GM18520 (cell line): ENCODE data around the gene ADAM12.

Experiments
- ATAC-seq: cut with Tn5 transposase; IDR thresholded peaks from one replicate; pipeline ENCODE4 v1.9.1; 2021; ENCODE audit not compliant: unreplicated experiment

ADAM12 gene

DNA sequence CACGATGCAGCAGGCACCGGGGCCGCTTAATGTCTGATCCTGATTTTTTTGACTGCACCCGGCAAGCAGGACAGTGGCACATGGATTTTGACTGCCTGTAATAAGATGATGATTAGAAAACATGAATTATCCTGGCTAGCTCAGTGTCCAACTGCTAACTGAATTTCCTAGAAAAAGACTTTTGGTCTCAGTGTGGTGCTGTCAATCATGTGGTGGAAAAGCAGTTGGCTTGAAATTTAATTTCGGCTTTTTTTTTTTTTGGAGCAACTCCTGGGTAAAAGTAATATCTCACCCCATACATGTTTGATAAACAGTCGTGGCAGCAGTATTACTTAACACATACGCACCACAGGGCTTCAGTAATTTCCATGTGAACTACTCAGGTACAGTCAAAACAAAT lies 264.2 kb downstream of the ADAM12 start:
- no peak for ATAC-seq

DNA sequence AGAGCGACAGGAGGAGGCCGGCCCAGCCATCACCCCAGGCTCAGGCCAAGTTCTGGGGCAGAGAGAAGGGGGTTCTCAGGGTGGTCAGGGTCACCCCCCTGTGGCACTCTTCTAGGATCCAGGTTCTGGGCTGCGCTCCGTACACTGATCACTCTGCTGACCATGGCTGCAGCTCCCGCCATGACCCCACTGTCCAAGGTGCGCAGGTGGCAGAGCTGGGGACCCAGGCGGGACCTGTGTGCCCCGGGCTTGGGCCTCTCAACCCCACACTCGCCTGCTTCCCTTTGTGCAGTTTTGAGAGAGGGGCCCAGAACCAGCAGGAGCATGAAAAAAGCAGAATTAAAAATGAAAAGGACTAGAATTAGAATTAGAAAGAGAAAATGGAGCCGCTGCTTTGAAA lies 264.8 kb downstream of the ADAM12 start:
- ATAC-seq, result no peak

DNA sequence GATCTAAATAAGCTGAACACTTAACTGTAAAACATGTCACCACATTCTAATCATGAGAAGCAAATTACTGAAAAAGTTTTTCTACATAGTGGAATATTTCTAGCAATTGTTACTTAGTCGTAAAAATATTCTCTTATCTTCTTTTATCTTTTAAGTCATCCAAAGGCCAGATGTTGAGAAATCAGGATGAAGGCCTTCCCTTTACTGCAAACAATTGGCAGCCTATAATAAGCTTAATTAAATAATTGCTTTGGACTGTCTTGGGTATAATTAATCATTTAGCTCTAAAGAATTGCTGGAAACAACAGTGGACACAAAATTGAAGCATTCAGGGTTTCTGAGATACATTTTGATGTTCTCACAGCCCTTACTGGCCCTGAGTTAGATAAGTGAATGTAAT lies 265.4 kb downstream of the ADAM12 start:
- no peak for ATAC-seq

DNA sequence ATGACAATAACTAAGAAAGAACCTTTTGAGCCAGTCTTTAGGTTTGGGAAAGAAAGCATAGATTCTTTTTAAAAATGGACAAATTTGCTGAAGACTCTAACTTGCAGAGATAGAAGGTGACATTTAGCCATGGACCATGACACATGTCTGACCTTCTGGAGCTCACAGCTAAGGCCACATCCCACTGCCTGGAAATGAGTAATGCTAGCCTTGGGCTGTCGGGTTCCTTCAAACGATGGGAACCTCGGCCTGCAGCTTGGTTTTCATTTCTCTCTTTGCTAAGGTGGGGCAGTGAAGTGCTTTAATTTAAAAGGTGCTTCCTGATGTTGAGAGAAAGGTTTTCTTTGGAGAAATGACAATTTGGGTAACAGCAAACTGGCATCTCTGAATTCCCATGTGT lies 268.7 kb downstream of the ADAM12 start:
- no peak for ATAC-seq

DNA sequence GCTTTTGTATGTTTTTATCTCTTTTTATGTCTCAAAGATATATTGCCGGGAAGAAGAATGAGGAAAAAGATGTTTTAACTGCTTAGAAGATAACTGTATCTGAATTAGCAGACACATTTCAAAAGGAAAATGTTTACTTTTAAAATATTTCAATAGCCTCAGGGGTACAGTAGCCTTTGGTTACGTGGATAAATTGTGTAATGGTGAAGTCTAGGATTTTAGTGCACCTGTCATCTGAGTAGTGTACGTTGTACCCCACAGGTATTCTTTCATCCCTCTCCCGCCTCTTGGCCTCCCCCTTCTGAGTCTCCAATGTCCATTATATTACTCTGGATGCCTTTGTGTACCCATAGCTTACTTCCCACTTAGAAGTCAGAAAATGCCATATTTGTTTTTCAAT lies 269.8 kb downstream of the ADAM12 start:
- ATAC-seq, result no peak

DNA sequence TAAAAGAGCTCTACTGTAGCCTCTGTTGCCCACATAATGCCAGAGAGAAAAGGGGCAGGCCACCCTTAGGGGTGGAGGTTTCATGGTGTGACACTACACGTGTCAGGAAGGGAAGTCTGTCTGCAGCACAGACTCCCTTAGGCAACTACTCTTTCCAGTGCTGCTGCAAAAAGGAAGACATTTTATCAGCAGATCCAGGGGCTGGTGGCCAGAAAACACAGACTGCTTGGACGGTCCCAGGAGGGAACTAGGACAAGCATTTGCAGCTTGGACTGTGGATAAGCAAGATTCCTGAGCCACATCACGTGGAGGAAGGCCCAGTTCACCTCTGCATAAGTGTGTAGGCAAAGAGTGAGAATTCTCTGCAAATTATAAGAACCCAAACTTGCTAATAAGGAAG lies 271.1 kb downstream of the ADAM12 start:
- no peak for ATAC-seq

DNA sequence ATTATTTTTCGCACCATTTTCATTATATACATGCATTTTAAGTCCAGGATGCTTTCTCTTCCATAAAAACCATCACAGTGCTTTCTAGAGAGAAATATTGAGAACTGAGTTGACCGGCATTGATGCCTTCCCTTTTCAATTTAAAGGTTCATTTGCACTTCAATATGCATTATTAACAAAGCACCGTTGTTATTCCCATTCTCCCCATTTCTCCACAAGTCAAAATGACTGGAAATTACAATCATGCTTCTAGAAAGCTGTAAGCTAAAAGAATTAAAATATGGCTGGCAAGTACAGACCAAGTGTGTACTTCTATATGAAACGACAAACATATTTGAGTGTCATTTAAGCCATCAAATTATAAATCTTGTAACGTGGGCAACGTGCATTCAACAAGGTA lies 272.4 kb downstream of the ADAM12 start:
- ATAC-seq, result no peak

DNA sequence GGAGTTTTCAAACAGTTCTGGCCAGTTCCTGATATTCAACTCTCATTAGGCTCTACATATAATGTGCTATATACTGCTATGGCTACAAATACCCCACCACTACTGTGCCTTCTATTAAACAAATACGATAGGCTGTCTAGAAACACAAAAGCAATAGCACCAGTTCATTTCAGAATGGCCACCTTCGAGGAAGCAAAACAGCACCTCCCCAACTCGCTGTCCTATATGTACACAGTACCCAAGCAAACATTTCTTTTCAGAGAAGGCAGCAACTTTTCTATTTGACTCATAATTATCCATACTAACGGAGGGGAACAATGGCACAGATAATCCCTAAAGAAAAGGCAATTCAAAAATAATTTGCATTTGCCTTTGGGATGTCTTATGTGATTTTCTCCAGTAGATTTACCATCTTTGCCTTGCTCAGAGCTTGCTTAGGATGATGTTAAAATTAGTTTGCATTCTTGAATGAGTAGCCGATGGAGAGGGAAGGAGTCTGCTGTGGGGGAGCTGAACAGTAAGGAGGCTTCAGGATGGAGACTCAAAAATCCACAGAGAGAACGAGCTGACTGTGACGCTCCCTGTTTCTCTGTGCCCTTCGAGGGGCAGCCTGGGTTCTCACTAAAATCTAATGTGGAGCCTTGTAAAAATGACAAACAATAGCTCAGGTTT lies 273.3 kb downstream of the ADAM12 start:
- ATAC-seq, result no peak

DNA sequence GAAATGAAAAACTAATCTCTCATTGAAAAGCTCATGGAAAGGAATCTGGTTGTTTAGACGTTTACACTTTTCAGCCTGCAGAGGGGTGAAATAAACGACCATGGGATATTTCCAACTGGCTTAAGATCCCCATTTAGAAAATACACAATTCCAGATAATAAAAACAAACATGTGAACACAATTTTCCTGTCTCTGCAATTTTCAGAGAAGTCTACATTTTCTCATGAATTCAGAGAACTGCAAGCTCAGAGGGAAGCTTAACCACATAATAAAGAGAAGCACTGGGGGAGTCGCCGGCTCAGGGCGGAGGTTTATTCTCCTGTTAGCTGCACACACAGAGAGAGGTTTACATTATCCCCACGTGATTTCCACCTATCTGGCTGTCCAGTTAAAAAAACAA lies 276.8 kb downstream of the ADAM12 start:
- no peak for ATAC-seq

DNA sequence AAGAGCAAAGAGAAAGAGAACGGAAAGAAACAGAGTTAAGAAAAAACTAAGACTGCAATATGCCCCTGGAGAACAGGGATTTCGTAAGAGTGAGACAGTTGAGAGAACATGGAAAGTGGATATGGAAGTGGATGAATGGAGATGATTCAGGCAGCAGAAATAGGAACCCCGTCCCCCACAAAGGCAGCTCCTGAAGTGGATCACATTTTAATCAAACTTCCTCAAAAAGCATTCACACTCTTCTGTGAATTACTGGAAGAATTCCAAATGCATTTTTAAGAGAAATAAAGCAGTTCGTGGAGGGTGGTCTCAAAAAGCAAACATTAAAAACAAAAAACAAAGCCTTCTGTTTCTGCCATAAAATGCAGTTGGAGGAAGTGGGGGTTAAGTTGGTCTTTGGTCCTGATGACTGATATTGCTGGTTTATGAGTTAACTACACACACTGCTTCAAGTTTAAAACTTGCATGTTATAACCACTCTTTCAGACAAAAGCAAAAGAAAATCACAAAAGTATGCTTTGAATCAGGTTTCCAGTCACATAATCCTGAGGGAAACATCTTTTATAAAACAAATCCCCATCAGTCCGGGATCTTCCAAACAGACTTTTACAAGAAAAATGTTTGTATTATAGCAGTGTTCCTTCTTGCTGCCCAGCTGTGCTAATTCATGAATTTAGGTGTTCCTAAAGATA lies 277.6 kb downstream of the ADAM12 start:
- ATAC-seq, result no peak

DNA sequence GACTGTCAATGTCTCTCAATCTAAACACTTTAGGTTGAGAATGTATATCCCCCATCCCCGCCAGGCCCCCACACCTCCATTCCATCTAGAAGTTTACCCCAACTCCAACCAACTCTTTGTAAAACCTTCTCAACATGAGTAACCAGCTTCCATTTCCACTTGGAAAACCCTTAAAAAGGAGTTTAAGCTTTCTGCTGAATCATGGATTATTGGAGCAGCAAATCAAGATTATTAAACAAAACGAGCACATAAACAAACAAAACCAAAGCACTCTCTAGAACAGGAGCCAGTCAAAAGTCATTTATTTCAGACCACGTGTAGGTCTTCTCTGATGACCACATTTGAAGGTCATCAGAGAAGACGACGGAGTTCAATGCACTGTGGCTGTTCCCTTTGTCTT lies 278.4 kb downstream of the ADAM12 start:
- ATAC-seq, result no peak

DNA sequence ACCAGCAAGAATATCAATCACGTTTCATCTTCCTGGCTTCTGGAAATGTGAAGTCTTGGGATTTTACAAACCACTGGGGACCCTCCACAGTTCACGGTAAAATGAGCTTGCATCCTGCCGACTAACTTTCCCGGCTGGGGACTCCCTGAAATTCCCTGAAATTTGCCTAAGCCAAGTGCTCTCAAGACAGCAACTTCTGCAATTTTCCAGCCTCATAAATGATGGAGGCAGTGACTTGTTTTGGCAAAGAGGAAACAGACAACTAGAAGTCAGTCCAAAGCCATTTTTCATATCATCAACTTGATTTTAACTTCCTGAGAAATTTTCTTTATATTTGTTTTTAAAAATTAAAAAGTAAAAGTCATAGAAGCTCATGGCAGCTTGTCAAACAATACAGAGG lies 279.6 kb downstream of the ADAM12 start:
- no peak for ATAC-seq

DNA sequence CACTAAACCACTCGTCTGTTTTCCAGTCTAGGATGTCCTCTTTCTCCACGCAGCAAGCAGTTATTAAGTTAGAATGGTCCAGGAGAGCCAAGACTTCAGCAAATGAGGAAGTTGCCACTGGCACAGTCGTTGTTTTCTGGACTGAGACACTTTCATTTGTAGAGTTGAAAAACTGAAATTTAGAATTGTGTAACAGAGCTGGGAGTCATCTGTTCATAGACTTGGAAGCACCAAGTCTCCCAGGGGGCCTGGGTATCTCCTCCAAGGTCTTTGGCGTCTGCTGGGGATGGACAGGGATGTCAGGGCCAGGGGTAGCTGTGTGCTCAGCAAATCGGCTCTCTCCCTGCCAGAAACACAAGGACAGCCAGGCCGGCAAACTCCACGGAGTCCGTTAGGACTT lies 283.5 kb downstream of the ADAM12 start:
- no peak for ATAC-seq

DNA sequence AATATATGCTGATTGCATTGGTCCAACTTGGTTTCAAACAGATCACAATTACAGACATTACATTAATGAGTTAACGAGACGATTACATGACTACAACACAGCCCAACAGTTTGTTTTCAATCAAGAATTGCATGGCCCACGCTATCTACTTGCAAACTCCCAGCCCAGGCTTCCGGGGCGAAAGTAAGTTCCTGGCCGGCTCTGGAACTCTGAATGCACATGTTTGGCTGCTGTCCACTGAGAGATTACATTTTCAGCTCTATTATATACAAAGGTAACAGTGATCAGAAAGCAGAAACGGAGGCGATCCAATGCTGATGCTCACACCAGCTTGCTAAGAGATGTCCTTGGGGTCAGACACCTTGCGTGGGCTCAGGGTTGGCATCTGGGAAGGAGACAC lies 285.6 kb downstream of the ADAM12 start:
- ATAC-seq, result no peak

DNA sequence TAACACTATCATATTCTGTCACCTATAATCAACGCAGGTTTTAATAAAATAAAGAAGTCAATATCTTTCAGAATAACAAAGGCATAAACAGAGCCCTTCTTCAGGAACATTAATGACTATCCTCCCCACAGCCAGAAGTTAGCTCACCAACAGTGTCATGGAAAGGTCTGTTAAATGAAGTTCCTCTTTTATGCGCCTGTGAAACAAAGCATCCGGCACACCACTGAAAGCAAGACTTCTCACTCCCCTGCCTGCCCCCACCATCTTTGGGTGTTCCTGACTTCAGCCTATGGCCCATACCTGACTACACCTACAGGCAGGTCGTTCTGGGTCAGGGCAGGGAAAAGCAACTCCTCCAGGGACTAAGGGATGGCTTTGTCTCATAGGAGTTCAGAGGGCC lies 286.5 kb downstream of the ADAM12 start:
- no peak for ATAC-seq

DNA sequence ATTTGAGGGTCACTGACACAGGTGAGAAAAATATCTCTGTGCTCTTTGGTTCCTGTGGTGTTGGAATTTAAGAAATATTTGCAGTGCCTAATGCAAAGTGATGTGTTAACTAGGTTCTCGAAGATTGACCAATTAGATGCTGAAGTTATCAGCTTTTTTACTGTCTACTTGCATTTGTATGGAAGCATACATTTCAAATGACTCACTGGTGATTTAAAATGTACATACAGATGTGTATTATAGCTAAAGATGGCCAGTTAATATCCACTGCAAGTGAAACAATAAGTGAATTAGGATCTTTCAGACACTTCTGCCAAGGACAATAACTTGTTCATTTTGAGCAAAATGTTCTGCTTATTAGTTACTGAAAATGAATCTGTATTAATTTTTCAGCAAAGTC lies 287.0 kb downstream of the ADAM12 start:
- ATAC-seq, result no peak

DNA sequence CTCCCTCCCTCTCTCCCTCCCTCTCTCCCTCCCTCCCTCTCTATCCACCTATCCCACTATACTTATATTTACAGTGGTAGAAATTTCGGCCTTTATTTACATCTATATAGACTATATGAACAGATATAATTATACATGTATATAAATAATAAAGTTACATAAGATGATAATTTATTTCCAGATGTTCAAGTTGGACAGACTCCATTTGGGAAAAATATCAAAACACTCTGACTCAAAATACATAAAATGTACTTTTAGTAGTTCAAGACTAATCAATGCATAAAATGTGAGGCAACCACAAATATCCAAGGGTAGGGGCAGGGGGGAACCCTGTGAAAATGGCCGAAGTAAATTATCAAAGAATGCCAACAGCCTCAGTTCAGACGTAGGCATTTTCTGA lies 288.9 kb downstream of the ADAM12 start:
- ATAC-seq, result no peak

DNA sequence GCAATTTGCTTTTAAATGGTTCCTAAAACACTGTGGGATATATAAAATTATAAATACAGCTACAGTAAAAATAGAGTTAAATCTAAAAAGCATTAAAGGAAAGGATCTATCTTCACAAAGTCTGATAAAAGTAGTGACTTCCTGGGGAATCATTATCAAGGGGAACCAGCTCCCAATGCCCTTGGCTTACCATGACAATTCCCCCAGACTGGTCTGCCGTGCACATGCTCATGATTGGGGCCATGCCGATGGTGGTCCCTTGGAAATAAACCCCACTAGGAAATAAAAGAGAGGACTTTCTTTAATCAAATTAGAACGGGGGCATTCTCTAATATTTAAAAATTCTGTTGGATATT lies 290.1 kb downstream of the ADAM12 start:
- no peak for ATAC-seq

DNA sequence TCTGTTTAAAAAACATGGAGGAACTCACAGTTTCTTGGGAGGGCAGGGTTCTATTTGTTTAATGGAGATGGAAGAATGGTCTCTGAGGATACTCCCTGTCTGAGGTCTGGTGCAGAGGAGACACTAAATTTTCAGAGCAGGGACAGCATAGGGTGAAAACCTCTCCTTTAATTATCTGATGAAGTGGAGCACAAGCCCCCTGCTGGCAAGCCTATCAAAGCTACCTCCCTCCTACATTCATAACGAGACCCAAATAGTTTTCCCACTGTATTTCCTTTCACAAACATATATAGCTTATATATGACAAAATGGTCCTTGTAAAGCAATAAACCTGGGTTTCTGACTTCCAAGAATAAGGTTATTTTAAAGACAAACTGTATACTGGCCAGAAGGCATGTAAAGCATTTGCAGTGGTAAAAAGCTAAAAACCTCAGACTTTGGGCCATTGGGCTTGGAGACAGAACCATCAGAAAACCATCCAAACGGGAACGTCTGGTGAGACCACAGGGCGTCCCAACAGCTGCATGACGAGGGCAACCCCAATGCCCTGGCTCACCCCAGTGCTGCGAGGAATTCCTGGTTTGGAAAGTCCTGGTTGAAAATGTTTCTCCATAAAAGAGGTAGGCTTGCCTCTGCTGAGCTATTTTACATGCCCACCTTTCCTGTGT lies 290.6 kb downstream of the ADAM12 start:
- no peak for ATAC-seq

DNA sequence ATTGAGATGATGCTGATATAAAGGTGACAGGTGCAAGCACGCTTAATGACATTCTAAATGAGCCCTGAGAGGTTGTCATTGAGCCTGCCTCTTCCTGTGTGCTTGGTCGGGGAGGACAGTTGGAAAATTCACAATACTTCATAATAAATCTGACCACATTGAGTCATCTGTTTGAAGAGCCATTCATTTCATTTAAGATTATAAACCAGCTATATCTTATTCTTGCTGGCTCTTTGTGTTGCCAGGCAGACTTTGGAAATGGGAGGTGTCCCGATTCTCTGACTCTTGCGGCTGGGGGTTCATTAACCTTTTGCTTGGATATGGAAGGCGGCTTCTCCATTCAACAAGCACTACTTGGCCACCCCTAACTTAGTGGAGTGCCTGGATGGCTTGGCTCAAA lies 293.7 kb downstream of the ADAM12 start:
- ATAC-seq, result no peak

DNA sequence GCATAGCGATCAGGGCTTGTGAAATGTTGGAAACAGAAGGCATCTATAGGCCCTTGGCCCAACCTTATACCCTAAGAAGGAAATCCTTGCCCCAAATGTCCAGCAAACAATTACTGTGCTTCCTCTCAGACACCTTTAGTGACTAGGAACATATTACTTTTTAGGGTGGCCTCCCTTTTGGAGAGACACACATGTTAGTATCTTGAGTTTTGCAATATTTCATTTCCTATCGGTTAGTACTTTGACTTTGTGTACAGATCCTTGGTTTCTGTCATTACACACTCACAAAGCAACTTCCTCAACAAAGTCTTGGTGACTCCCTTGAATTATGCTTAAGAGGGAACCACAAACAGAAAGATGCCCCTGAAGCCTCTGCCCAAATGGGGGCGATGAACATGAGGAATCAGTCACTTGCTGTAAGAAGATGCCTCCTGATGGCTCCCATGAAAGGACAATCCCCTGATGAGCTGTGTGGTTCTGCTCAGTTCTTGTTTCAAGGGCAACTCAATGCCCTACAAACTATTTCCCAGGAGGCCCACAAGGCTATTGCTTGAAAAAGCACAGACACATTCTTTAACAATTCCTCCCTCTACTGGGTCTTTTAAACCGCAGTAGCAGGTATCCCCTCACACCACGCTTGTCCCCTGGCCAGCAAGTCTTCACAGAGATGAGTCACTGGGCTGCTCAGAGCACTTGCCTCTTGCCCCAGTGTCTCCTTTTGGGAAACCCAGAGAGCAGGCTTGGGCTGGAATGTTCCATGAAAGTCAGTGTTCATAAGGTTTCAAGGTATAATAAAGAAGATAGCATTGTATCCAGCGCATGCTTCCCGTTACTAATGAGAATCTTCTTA lies 295.7 kb downstream of the ADAM12 start:
- ATAC-seq, result no peak
